Measurements from ENCODE around the gene SFRP4.

- TF ChIP-seq CTCF (IDR thresholded peaks at IDR 0.05): no peak
- TF ChIP-seq POLR2AphosphoS5 (IDR thresholded peaks at IDR 0.05; ENCODE audit: insufficient read depth in 1 of 2, low read depth in 1 of 2): peak in 1 of 2 donors; percentile 38
Measured at GRCh38 chr7:37916017-37916672, 472 bp downstream of the SFRP4 start.

Measured in vagina (tissue), 2 donors.